RWPE1 (cell line): Measurements from ENCODE around the gene CD72.
"Not testable (repeated sequence)": the region's sequence is repeated elsewhere in the genome, so short reads cannot be mapped to it uniquely, and the experiment has no call there.

Experiments
- CTCF ChIA-PET: fragments of 350-600 bp; sonication (Branson Sonifier 250); formaldehyde crosslinking; extraction: SDS; loops from one replicate; lab custom pipeline; 2021; lab: Yijun Ruan, JAX
- POLR2A ChIA-PET: fragments of 400-600 bp; formaldehyde crosslinking; extraction: SDS; loops from one replicate; lab custom pipeline; 2020; ENCODE audit warnings: antibody characterized with exemption; ENCODE audit not compliant: low non-redundant PET; lab: Yijun Ruan, JAX
- DNase-seq: peaks from one replicate; pipeline ENCODE4 v3.0.0; 2012; ENCODE audit warnings: low spot score
- H3K27ac ChIP-seq: fragments of 450-650 bp; 2 replicates; pipeline ENCODE4 v1.5.1; 2017
- TF ChIP-seq, protein P1 (sequence below): fragments of 450-650 bp; conservative IDR thresholded peaks from 2 replicates; pipeline ENCODE4 v1.5.1; 2017; ENCODE audit warnings: low read depth, mild to moderate bottlenecking

The CD72 gene

DNA sequence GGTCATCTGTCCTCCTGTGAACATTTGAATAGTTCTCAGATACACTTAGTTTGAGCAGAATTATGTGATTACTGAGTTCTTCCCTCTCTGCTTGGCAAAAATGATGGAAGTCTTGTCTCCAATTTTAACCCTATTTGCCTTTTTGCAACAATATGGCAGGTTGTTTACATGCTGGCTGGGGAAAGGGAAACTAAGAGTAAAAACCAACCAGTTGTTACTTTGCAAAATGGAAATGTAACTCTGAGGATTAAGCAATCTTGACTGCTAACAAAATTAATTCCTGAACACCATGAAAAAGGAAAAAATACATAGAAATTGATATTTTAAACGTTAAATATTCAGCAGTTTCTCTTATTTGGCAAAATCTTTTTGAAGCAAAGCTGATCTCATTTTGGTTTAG, 21.4 kb upstream of the CD72 start:
- TF ChIP-seq, protein P1, sequence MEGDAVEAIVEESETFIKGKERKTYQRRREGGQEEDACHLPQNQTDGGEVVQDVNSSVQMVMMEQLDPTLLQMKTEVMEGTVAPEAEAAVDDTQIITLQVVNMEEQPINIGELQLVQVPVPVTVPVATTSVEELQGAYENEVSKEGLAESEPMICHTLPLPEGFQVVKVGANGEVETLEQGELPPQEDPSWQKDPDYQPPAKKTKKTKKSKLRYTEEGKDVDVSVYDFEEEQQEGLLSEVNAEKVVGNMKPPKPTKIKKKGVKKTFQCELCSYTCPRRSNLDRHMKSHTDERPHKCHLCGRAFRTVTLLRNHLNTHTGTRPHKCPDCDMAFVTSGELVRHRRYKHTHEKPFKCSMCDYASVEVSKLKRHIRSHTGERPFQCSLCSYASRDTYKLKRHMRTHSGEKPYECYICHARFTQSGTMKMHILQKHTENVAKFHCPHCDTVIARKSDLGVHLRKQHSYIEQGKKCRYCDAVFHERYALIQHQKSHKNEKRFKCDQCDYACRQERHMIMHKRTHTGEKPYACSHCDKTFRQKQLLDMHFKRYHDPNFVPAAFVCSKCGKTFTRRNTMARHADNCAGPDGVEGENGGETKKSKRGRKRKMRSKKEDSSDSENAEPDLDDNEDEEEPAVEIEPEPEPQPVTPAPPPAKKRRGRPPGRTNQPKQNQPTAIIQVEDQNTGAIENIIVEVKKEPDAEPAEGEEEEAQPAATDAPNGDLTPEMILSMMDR: no peak
- no peak overlapping the region for H3K27ac ChIP-seq
- no peak for DNase-seq
- ChIA-PET CTCF (no interaction called here), POLR2A (no interaction called here)

DNA sequence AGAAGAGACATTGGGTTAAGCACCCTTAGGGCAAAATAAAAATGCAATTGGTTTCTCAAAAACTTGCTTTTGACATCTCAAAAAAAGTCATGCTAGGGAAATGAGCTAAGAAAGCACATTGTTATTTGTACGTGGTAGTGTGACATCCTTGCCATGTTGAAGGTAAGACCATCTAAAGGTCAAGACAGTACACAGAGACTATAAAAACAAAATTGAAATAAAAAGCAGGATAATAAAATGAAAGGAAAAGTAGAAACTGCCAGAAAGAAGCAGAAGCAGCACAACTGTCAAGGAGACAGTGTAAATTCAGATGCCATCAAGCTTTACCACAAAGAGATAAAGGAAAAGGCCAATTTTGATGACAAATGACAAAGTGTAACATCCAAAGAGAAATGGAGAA, 21.0 kb upstream of the CD72 start:
- DNase-seq, H3K27ac ChIP-seq, POLR2A ChIA-PET, CTCF ChIA-PET: not testable (repeated sequence)

DNA sequence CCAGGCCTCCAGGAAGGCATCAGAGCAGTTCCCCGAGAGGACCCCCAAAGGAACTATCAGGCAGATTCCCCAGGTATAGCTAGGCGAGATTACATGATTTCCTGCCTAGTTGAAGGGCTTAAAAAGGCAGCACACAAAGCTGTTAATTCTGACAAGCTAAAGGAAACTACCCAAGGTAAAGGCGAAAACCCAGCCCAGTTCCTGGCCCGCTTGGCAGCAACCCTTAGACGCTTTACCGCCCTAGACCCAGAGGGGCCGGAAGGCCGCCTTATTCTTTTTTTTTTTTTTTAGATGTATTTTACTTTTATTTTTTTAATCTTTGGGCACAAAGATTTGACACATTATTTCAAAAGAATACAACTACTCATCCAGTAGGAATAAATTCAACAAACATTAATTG, 20.5 kb upstream of the CD72 start:
- DNase-seq, CTCF ChIA-PET, POLR2A ChIA-PET, H3K27ac ChIP-seq: not testable (repeated sequence)

DNA sequence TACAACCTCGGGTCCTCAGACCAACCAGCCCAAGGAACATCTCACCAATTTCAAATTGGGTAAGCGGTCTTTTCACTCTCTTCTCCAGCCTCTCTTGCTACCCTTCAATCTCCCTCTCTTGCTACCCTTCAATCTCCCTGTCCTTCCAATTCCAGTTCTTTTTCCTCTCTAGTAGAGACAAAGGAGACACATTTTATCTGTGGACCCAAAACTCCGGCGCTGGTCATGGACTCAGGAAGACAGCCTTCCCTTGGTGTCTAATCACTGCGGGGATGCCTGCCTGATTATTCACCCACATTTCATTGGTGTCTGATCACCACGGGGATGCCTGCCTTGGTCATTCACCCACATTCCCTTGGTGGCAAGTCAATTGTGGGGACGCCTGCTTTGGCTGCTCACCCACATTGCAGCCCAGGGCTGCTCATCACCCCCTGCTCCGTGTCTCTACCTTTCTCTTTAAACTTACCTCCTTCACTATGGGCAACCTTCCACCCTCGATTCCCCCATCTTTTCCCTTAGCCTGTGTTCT, 19.3 kb upstream of the CD72 start:
- POLR2A ChIA-PET, DNase-seq, CTCF ChIA-PET, H3K27ac ChIP-seq: not testable (repeated sequence)

DNA sequence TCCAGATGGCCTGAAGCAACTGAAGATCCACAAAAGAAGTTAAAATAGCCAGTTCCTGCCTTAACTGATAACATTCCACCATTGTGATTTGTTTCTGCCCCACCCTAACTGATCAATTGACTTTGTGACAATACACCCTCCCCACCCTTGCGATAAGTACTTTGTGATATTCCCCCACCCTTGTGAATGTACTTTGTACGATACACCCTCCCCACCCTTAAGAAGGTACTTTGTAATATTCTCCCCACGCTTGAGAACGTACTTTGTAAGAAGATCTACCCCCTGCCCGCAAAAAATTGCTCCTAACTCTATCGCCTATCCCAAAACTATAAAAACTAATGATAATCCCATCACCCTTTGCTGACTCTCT, 18.6 kb upstream of the CD72 start:
- DNase-seq, H3K27ac ChIP-seq, POLR2A ChIA-PET: not testable (repeated sequence)
- CTCF ChIA-PET: interaction anchor here (1.0 kb wide), 1 partner anchor 8 kb away, joined by 4 read pairs; no protein-coding TSS in a partner anchor

DNA sequence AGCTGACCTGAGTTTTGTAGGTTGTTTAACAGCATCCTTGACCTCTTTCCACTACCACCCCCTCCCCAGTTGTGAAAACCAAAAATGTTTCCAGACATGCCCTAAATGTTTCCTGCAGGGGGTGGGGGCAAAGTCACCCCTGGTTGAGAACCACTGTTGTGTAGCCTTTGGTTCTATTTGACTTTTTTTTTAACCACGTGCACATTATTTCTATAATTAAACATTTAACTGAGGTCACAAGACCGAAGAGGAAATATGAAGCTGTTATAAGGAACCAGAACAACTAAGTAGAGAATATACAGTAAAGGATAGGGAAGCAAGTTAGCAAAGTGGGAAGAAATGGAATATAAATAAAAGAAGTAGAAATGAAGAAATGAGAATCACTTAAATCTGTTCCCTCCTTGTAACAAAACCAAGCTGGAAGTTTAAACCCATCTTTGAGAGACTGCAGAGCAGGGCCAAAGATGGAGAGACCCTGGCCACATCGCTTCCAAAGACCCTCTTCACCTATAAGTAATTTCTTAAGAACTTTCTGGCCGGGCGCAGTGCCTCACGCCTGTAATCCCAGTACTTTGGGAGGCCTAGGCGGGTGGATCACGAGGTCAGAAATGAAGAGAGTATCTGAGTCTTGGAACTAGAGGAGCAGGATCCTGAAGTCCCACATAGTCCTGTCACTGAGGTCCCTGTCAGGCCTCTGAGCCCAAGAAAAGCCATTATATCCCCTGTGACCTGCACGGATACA, 18.1 kb upstream of the CD72 start:
- no peak overlapping the region for H3K27ac ChIP-seq
- TF ChIP-seq, protein P1: no peak
- ChIA-PET POLR2A (no interaction called here), CTCF (interaction anchor here (0.9 to 1.0 kb wide), 2 partner anchors 9 to 33 kb away, joined by 3 to 4 read pairs; no protein-coding TSS in a partner anchor)
- no peak for DNase-seq

DNA sequence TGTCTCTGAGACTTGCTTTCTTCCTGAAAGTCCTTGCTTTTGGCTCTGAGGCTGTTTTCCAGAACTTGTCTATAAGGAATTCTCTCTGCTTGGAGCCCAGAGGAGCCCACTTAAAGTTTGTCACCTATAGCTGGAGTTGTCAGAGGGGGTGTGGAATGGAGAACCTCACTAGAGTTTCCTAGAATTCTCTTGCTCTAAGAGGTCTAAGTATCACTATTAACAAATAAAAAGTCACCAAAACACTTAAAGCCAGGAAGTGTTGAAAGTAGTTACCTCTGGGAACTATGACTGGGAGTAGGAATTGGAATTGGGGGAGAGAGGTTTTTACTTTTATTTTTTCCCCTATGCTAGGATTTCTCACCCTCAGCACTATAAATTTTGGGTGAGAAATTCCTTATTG, 17.5 kb upstream of the CD72 start:
- DNase-seq: no peak
- ChIA-PET CTCF (interaction anchor here (0.9 to 1.0 kb wide), 2 partner anchors 9 to 32 kb away, joined by 3 to 4 read pairs; no protein-coding TSS in a partner anchor), POLR2A (no interaction called here)
- TF ChIP-seq, protein P1: no peak
- H3K27ac ChIP-seq: no peak overlapping the region

DNA sequence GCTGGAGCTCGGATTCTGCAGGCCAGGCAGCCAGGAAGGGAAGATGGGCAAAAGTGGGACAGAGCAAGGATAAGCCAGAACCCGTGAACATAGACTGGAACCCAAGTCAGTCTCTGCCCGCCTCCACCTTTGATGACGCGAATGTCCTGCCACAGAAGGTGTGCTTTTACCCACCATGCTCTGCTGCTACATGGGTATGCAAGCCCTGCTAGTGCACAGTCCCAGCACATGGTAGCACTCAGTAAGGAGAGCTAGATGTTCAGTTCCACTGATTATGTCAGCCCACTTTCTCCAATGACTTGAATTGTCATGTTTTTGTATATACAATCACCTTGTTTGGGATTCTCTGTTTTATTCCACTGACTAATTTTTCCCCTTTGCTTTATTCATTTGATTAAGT, 11.4 kb upstream of the CD72 start:
- CTCF ChIA-PET: interaction anchor here (0.7 to 1.0 kb wide), 3 partner anchors 18 to 326 kb away, joined by 4 to 12 read pairs (median 5); no protein-coding TSS in a partner anchor
- POLR2A ChIA-PET: no interaction called here
- TF ChIP-seq, protein P1: no peak
- no peak for DNase-seq
- no peak overlapping the region for H3K27ac ChIP-seq
